Measurements from ENCODE around the gene RACK1.

The RACK1 gene

GRCh38 chr5:181220178-181220515 is 23.6 kb downstream of the RACK1 start:
- TF ChIP-seq CTCF (IDR thresholded peaks at IDR 0.05): no peak

- TF ChIP-seq CTCF (IDR thresholded peaks at IDR 0.05): no peak
Measured at GRCh38 chr5:181219262-181220177, 24.2 kb downstream of the RACK1 start.

GRCh38 chr5:181218795-181219124 is 24.9 kb downstream of the RACK1 start:
- TF ChIP-seq CTCF (IDR thresholded peaks at IDR 0.05): no peak

- TF ChIP-seq CTCF (IDR thresholded peaks at IDR 0.05): no peak
Measured at GRCh38 chr5:181217803-181218062, 26.0 kb downstream of the RACK1 start.

GRCh38 chr5:181217111-181217802 is 26.4 kb downstream of the RACK1 start:
- TF ChIP-seq CTCF (IDR thresholded peaks at IDR 0.05): no peak

GRCh38 chr5:181215997-181216989 is 27.4 kb downstream of the RACK1 start:
- TF ChIP-seq CTCF (IDR thresholded peaks at IDR 0.05): no peak

GRCh38 chr5:181212934-181213333 is 30.8 kb downstream of the RACK1 start:
- TF ChIP-seq CTCF (IDR thresholded peaks at IDR 0.05): no peak

Measured in LNCAP (cell line).